GM12892 (cell line): ENCODE data around the gene RBM18.

Source experiments
- POLR2A ChIP-seq: IDR thresholded peaks from 2 replicates; pipeline ENCODE4 v1.6.1; 2011; ENCODE audit warnings: low read depth, low read length, control low read depth
- POLR2AphosphoS5 ChIP-seq: IDR thresholded peaks from 2 replicates; pipeline ENCODE4 v1.6.1; 2011; ENCODE audit warnings: low read depth, low read length, control low read depth
- TAF1 ChIP-seq: IDR thresholded peaks from 2 replicates; pipeline ENCODE4 v1.6.1; 2011; ENCODE audit warnings: low read depth, mild to moderate bottlenecking, control low read depth, low read length, borderline replicate concordance

DNA sequence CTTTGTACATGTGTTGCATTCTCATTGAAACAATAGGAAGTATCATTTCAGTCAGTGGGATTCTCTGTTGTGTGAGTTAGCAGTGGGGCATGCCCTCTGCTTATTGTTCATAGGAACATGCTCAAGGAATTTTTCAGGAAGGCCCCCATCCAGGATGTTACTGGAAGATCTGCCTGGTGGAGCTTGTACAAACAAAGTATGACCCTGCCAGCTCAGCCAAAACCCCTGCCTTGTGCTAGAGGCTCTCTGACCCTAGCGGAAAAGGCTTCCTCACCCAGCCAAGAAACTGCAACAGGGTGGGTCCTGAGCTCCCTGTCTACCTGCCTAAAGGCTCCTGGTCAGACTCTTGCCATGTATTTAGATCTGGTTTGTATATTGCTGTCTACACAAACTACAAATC, 43.3 kb upstream of the RBM18 start:
- TF ChIP-seq POLR2AphosphoS5 (no peak), TAF1 (no peak), POLR2A (no peak)
